Hematopoietic multipotent progenitor cell treated with erythropoietin and hydrocortisone succinate and interleukin-3 and kit ligand, for 4 days (in vitro differentiated cells): ENCODE data around the gene ENTR1.
"Not testable (repeated sequence)": the region's sequence is repeated elsewhere in the genome, so short reads cannot be mapped to it uniquely, and the experiment has no call there.

Source experiments
- DNase-seq: peaks from one replicate; pipeline ENCODE4 v3.0.0-alpha.2; 2015

The ENTR1 gene

GRCh38 chr9:136437839-136438547 is 27.6 kb upstream of the ENTR1 start:
- no peak for DNase-seq

- peak; percentile 20 for DNase-seq
Observed at GRCh38 chr9:136437430-136437829, 27.0 kb upstream of the ENTR1 start.

- DNase-seq, result no peak
Observed at GRCh38 chr9:136436055-136436634, 25.7 kb upstream of the ENTR1 start.

- DNase-seq, result no peak
Observed at GRCh38 chr9:136434580-136435169, 24.3 kb upstream of the ENTR1 start.

- DNase-seq, result no peak
Observed at GRCh38 chr9:136433849-136434579, 23.6 kb upstream of the ENTR1 start.

- no peak for DNase-seq
Observed at GRCh38 chr9:136433043-136433715, 22.8 kb upstream of the ENTR1 start.

- no peak for DNase-seq
Observed at GRCh38 chr9:136432591-136432990, 22.2 kb upstream of the ENTR1 start.

- no peak for DNase-seq
Observed at GRCh38 chr9:136431782-136432350, 21.5 kb upstream of the ENTR1 start.

GRCh38 chr9:136430588-136431234 is 20.3 kb upstream of the ENTR1 start:
- DNase-seq, result no peak

GRCh38 chr9:136429683-136430491 is 19.5 kb upstream of the ENTR1 start:
- no peak for DNase-seq

- DNase-seq, result no peak
Observed at GRCh38 chr9:136429075-136429628, 18.7 kb upstream of the ENTR1 start.

- no peak for DNase-seq
Observed at GRCh38 chr9:136426787-136427186, 16.4 kb upstream of the ENTR1 start.

- DNase-seq, result not testable (repeated sequence)
Observed at GRCh38 chr9:136425367-136425766, 15.0 kb upstream of the ENTR1 start.

- no peak for DNase-seq
Observed at GRCh38 chr9:136424750-136425362, 14.4 kb upstream of the ENTR1 start.

GRCh38 chr9:136423432-136424146 is 13.2 kb upstream of the ENTR1 start:
- DNase-seq, result no peak

- DNase-seq, result no peak
Observed at GRCh38 chr9:136422876-136423275, 12.5 kb upstream of the ENTR1 start.

- no peak for DNase-seq
Observed at GRCh38 chr9:136421791-136422190, 11.4 kb upstream of the ENTR1 start.

- no peak for DNase-seq
Observed at GRCh38 chr9:136419092-136419420, 8.6 kb upstream of the ENTR1 start.

GRCh38 chr9:136418182-136419091 is 8.0 kb upstream of the ENTR1 start:
- no peak for DNase-seq
